A204.1 (cell line): Measurements from ENCODE around the gene ASB11.
A peak's percentile ranks its signal among the peaks of the same experiment; 100 is the strongest.
"Not testable (repeated sequence)": the region's sequence is repeated elsewhere in the genome, so short reads cannot be mapped to it uniquely, and the experiment has no call there.

Experiments used
- FAIRE-seq: peaks from 2 replicates; lab custom pipeline; 2012; peaks lifted over from hg19 to GRCh38; lab: Jason Lieb, UNC

ASB11 gene

GRCh38 chrX:15315509-15315908 is at the start of gene ASB11:
Gene ASB11 (minus strand): TSS chrX:15315640. CDS start chrX:15315605, 35 bp downstream.
- no peak for FAIRE-seq

- no peak for FAIRE-seq
Observed at GRCh38 chrX:15359701-15360100, 44.3 kb upstream of the ASB11 start.

- no peak for FAIRE-seq
Observed at GRCh38 chrX:15358533-15358932, 43.1 kb upstream of the ASB11 start.

GRCh38 chrX:15356444-15356843 is 41.0 kb upstream of the ASB11 start:
- FAIRE-seq: no peak

GRCh38 chrX:15350329-15350996 is 35.0 kb upstream of the ASB11 start:
- FAIRE-seq: no peak

GRCh38 chrX:15349046-15349445 is 33.6 kb upstream of the ASB11 start:
- FAIRE-seq: peak; percentile 86

GRCh38 chrX:15345976-15346375 is 30.5 kb upstream of the ASB11 start:
- no peak for FAIRE-seq

- FAIRE-seq: no peak
Observed at GRCh38 chrX:15344106-15344505, 28.7 kb upstream of the ASB11 start.

- no peak for FAIRE-seq
Observed at GRCh38 chrX:15343075-15343476, 27.6 kb upstream of the ASB11 start.

- no peak for FAIRE-seq
Observed at GRCh38 chrX:15340867-15341266, 25.4 kb upstream of the ASB11 start.

- no peak for FAIRE-seq
Observed at GRCh38 chrX:15336023-15336413, 20.6 kb upstream of the ASB11 start.

- FAIRE-seq: peak; percentile 88
Observed at GRCh38 chrX:15335135-15336022, 19.9 kb upstream of the ASB11 start, which contains the start of gene PIGA. Gene PIGA (minus strand): TSS chrX:15335523. CDS start chrX:15331930, 3,593 bp downstream.

- FAIRE-seq: no peak
Observed at GRCh38 chrX:15334561-15334960, 19.1 kb upstream of the ASB11 start.

GRCh38 chrX:15328821-15329220 is 13.4 kb upstream of the ASB11 start:
- FAIRE-seq: no peak

- FAIRE-seq: no peak
Observed at GRCh38 chrX:15328131-15328530, 12.7 kb upstream of the ASB11 start.

GRCh38 chrX:15322472-15322871 is 7.0 kb upstream of the ASB11 start:
- FAIRE-seq: no peak

- no peak for FAIRE-seq
Observed at GRCh38 chrX:15322072-15322471, 6.6 kb upstream of the ASB11 start.

GRCh38 chrX:15321447-15321846 is 6.0 kb upstream of the ASB11 start:
- no peak for FAIRE-seq

GRCh38 chrX:15320297-15320696 is 4.9 kb upstream of the ASB11 start:
- FAIRE-seq: no peak

GRCh38 chrX:15319075-15319474 is 3.6 kb upstream of the ASB11 start:
- no peak for FAIRE-seq

- no peak for FAIRE-seq
Observed at GRCh38 chrX:15314472-15314871, 968 bp downstream of the ASB11 start.

GRCh38 chrX:15311119-15311518 is 4.3 kb downstream of the ASB11 start:
- FAIRE-seq: no peak

GRCh38 chrX:15310117-15310516 is 5.3 kb downstream of the ASB11 start:
- FAIRE-seq: no peak

GRCh38 chrX:15305899-15306298 is 9.5 kb downstream of the ASB11 start:
- FAIRE-seq: not testable (repeated sequence)
